ENCODE data around the gene ADRM1. TPM values are rescaled to one million over a fixed set of nuclear protein-coding genes. Genes with fewer than 3 reads are reported as not detected.

The ADRM1 gene
- total RNA-seq, 1 experiment from 2014 or later = 173 TPM

GRCh38 chr20:62345681-62346370, 43.0 kb downstream of the ADRM1 start:
- Histone ChIP-seq H3K27ac (no peak overlapping the region), H3K4me2 (no peak overlapping the region), H3K79me2 (ENCODE audit: low read depth) (peaks cover 61% of the 10 kb centered on the region), H3K27me3 (ENCODE audit: insufficient read depth, low read depth) (no peaks in the 10 kb centered on the region), H3K9me3 (ENCODE audit: insufficient read depth, low read depth) (no peaks in the 10 kb centered on the region), H3F3A (ENCODE audit: insufficient read depth, low read depth) (peaks cover 87% of the 10 kb centered on the region), H2AFZ (no peak overlapping the region), H3K4me3 (no peak overlapping the region), H3K4me1 (replicated peaks; ENCODE audit: insufficient read depth) (peaks cover 12% of the 10 kb centered on the region), H3K9me2 (ENCODE audit: insufficient read depth) (no peaks in the 10 kb centered on the region), H4K20me1 (ENCODE audit: insufficient read depth) (peaks cover 30% of the 10 kb centered on the region), H3K36me3 (ENCODE audit: low read depth) (peaks cover 52% of the 10 kb centered on the region)
- intact Hi-C loops (cut with micrococcal nuclease; ENCODE audit: unreplicated experiment) = no loop called here
- no peak for TF ChIP-seq CTCF (conservative IDR thresholded peaks at IDR 0.05)
- no peak for TF ChIP-seq EZH2 (IDR thresholded peaks at IDR 0.05; ENCODE audit: low read depth)
- POLR2A ChIA-PET (ENCODE audit: unreplicated experiment) = no interaction called here
- no TSS peak for BruUV-seq (replicated peaks)
- no peak for DNase-seq
- CTCF ChIA-PET = no interaction called here

GRCh38 chr20:62346398-62347150, 43.8 kb downstream of the ADRM1 start:
- no peak overlapping the region for H3K4me3 ChIP-seq
- TF ChIP-seq CTCF (conservative IDR thresholded peaks at IDR 0.05) (no peak), EZH2 (IDR thresholded peaks at IDR 0.05; ENCODE audit: low read depth) (no peak)
- H3K4me2 ChIP-seq = no peak overlapping the region
- no peaks in the 10 kb centered on the region for H3K9me2 ChIP-seq (ENCODE audit: insufficient read depth)
- peaks cover 63% of the 10 kb centered on the region for H3K79me2 ChIP-seq (ENCODE audit: low read depth)
- ChIA-PET POLR2A (ENCODE audit: unreplicated experiment) (no interaction called here), CTCF (no interaction called here)
- intact Hi-C loops (cut with micrococcal nuclease; ENCODE audit: unreplicated experiment) = no loop called here
- DNase-seq = no peak
- H3F3A ChIP-seq (ENCODE audit: insufficient read depth, low read depth) = peaks cover 88% of the 10 kb centered on the region
- H3K4me1 ChIP-seq (replicated peaks; ENCODE audit: insufficient read depth) = peaks cover 19% of the 10 kb centered on the region
- H3K27ac ChIP-seq = no peak overlapping the region
- no TSS peak for BruUV-seq (replicated peaks)
- peaks cover 30% of the 10 kb centered on the region for H4K20me1 ChIP-seq (ENCODE audit: insufficient read depth)
- H3K27me3 ChIP-seq (ENCODE audit: insufficient read depth, low read depth) = no peaks in the 10 kb centered on the region
- peaks cover 50% of the 10 kb centered on the region for H3K36me3 ChIP-seq (ENCODE audit: low read depth)
- H3K9me3 ChIP-seq (ENCODE audit: insufficient read depth, low read depth) = no peaks in the 10 kb centered on the region
- H2AFZ ChIP-seq = no peak overlapping the region

- ChIA-PET CTCF (no interaction called here), POLR2A (ENCODE audit: unreplicated experiment) (no interaction called here)
- intact Hi-C loops (cut with micrococcal nuclease; ENCODE audit: unreplicated experiment) = no loop called here
These were observed 44.3 kb downstream of the ADRM1 start for GRCh38 chr20:62347151-62347404.

More at GRCh38 chr20:62347151-62347404, 44.3 kb downstream of the ADRM1 start:
- no peak overlapping the region for H3K4me2 ChIP-seq
- H3K4me3 ChIP-seq = no peak overlapping the region
- H3K9me2 ChIP-seq (ENCODE audit: insufficient read depth) = no peaks in the 10 kb centered on the region
- no peaks in the 10 kb centered on the region for H3K9me3 ChIP-seq (ENCODE audit: insufficient read depth, low read depth)
- no peak overlapping the region for H3K27ac ChIP-seq
- peaks cover 88% of the 10 kb centered on the region for H3F3A ChIP-seq (ENCODE audit: insufficient read depth, low read depth)
- no TSS peak for BruUV-seq (replicated peaks)
- no peak overlapping the region for H2AFZ ChIP-seq
- peaks cover 28% of the 10 kb centered on the region for H4K20me1 ChIP-seq (ENCODE audit: insufficient read depth)
- peaks cover 51% of the 10 kb centered on the region for H3K36me3 ChIP-seq (ENCODE audit: low read depth)
- H3K79me2 ChIP-seq (ENCODE audit: low read depth) = peaks cover 66% of the 10 kb centered on the region
- H3K4me1 ChIP-seq (replicated peaks; ENCODE audit: insufficient read depth) = peaks cover 24% of the 10 kb centered on the region
- H3K27me3 ChIP-seq (ENCODE audit: insufficient read depth, low read depth) = no peaks in the 10 kb centered on the region
- no peak for TF ChIP-seq CTCF (conservative IDR thresholded peaks at IDR 0.05)
- TF ChIP-seq EZH2 (IDR thresholded peaks at IDR 0.05; ENCODE audit: low read depth) = no peak
- no peak for DNase-seq

Measured in PC-9 (cell line).